IgD-negative memory B cell (primary cell): ENCODE data around the gene ERLEC1. TPM values are rescaled to one million over a fixed set of nuclear protein-coding genes. Genes with fewer than 3 reads are reported as not detected.
"Not testable (repeated sequence)": the region's sequence is repeated elsewhere in the genome, so short reads cannot be mapped to it uniquely, and the experiment has no call there.

Experiments used
- H3K27ac Mint-ChIP-seq, 3 donors: one replicate each; pipeline ENCODE4 v1.8.0; 2020 to 2022; ENCODE audit warnings: mild to moderate bottlenecking in 3 of 3, mixed read lengths in 3 of 3, moderate library complexity in 1 of 3
- H3K27me3 Mint-ChIP-seq: one replicate; pipeline ENCODE4 v1.8.0; 2021; ENCODE audit warnings: mixed read lengths
- H3K36me3 Mint-ChIP-seq: one replicate; pipeline ENCODE4 v1.8.0; 2020; ENCODE audit warnings: mild to moderate bottlenecking, mixed read lengths
- H3K4me1 Mint-ChIP-seq, 3 donors: one replicate each; pipeline ENCODE4 v1.8.0; 2020 to 2022; ENCODE audit warnings: mixed read lengths in 3 of 3, mild to moderate bottlenecking in 1 of 3
- H3K4me3 Mint-ChIP-seq, 4 donors: one replicate each; pipeline ENCODE4 v1.8.0; 2020 to 2022; ENCODE audit warnings: mild to moderate bottlenecking in 4 of 4, mixed read lengths in 4 of 4, moderate library complexity in 3 of 4
- H3K9me3 Mint-ChIP-seq, 3 donors: one replicate each; pipeline ENCODE4 v1.8.0; 2020 to 2021; ENCODE audit warnings: mixed read lengths in 3 of 3, mild to moderate bottlenecking in 1 of 3
- polyA plus RNA-seq: library from polyadenylated mRNA; unstranded; fragments of 300-500 nt; fragmentation: Illumina TruSeq; gene quantifications from one replicate; pipeline ENCODE4 v1.2.3, GENCODE V29; 2021

ERLEC1 gene, protein sequence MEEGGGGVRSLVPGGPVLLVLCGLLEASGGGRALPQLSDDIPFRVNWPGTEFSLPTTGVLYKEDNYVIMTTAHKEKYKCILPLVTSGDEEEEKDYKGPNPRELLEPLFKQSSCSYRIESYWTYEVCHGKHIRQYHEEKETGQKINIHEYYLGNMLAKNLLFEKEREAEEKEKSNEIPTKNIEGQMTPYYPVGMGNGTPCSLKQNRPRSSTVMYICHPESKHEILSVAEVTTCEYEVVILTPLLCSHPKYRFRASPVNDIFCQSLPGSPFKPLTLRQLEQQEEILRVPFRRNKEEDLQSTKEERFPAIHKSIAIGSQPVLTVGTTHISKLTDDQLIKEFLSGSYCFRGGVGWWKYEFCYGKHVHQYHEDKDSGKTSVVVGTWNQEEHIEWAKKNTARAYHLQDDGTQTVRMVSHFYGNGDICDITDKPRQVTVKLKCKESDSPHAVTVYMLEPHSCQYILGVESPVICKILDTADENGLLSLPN
- polyA plus RNA-seq = 23.7 TPM

DNA sequence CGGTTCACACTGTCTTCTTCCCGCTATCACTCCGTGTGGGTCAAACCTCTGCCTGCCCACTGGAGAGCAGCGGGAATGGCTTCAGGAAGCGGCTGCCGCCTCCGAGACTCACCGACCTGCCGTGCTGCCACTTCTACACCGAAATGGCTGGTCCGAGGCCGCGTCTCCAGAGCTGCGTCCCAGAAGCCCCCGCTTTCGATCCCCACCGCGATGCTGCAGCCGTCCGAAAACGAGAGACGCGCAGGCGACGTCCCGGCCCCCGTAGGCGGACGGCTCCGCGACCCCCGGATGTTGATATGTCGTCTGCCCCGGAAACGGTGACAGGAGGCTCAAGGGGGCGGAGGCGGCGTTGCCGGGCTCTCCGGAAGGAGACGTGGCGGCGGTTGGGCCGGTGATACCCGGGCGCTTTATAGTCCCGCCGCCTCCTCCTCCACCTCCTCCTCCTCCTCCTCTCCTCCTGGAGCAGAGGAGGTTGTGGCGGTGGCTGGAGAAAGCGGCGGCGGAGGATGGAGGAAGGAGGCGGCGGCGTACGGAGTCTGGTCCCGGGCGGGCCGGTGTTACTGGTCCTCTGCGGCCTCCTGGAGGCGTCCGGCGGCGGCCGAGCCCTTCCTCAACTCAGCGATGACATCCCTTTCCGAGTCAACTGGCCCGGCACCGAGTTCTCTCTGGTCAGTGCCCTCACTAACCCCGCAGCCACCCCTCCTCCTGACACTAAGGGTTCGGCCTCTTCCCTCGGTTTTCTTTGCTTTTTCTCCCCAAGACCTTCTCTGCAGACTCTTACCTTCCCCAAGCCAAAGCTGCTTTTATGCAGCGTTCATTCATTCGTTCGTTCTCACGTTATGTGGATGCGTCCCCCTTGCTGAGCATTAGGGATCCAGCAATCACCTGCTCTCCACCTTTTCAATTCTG lies at the start of gene ERLEC1, which contains the start of gene ASB3:
Gene ERLEC1, plus strand, starts transcription at position 340 of the 909 bp plus-strand sequence. Its CDS starts 167 bp downstream, at position 507.
Gene ASB3, minus strand, starts transcription at position 249 of the 909 bp plus-strand sequence. CDS start 21,381 bp downstream, outside the sequence.
- peaks cover 39 to 45% (median 43%) of the 10 kb centered on the region in 3 donors for H3K4me1 Mint-ChIP-seq
- H3K27me3 Mint-ChIP-seq = no peaks in the 10 kb centered on the region
- H3K9me3 Mint-ChIP-seq = no peaks in the 10 kb centered on the region
- no peaks in the 10 kb centered on the region for H3K36me3 Mint-ChIP-seq
- H3K4me3 Mint-ChIP-seq = peak within 1 kb of the TSS; percentile 96 to 98 (median 96)
- peak within 1 kb of the TSS; percentile 90 to 98 (median 96) for H3K27ac Mint-ChIP-seq

DNA sequence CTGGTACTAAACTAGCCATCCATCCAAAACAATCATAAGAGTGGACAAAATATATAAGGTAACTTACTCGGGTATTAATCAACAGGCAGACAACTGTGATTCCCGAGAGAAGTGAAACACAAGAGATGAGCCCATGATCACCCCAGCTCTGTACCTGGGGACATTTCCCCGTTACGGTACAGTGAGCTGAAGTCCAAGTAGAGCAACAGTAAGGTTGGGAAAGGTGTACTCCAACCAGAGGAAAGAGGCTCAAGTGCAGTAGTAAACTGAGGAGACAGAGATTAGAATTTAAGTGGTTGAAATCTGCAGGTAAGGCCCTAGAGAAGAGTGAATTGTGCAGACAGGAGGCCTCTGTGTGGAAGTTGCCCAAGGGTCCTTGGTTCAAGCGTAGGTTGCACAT lies 49.8 kb upstream of the ERLEC1 start:
- peaks cover 0 to 1% (median 0%) of the 10 kb centered on the region in 3 donors for H3K9me3 Mint-ChIP-seq
- H3K36me3 Mint-ChIP-seq = peaks cover 10% of the 10 kb centered on the region
- H3K4me1 Mint-ChIP-seq = peaks cover 4 to 12% (median 5%) of the 10 kb centered on the region in 3 donors
- peak overlapping the region in 1 of 3 donors; percentile 89 for H3K27ac Mint-ChIP-seq
- H3K4me3 Mint-ChIP-seq = no peak overlapping the region
- H3K27me3 Mint-ChIP-seq = no peaks in the 10 kb centered on the region

DNA sequence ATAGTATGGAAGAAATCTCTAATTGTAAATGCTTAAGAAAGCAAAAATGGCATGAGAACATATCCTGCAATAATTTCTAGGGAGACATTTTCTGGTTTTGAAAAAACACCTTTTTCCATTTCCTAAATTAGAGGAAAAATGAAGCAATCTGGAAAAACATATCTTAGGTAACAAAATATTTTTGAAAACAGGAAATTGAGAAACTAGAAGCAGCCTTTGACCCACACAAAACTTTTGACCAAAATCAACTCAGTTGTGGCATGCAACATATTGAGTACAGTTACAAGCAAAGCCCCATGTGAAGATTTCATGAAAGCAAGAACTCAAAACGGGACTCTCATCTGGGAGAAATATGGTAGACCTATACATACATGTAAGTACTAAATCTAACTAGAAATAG lies 47.8 kb upstream of the ERLEC1 start:
- Mint-ChIP-seq H3K4me1 (peaks cover 0 to 18% (median 5%) of the 10 kb centered on the region in 3 donors), H3K36me3 (peaks cover 18% of the 10 kb centered on the region), H3K27me3 (no peaks in the 10 kb centered on the region), H3K9me3 (peaks cover 0 to 1% (median 0%) of the 10 kb centered on the region in 3 donors), H3K27ac (no peak overlapping the region), H3K4me3 (no peak overlapping the region)

DNA sequence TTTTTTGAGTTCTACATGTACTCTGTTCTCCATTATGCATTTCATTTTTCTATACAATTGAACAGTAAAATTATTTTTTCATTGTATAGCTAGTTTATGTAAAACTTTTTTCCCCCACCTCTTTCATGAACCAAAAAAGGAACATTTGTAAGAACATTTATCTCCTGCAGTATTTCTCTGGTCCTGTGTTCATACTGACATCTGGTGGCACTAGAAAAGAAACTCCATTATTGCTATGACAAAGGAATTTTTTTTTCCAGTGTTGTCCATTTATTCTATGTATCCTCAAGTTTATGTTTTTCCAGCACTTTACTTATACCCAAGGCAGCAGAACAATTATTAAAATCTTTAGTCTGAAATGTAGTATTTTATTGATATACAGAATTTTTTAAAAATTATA lies 46.7 kb upstream of the ERLEC1 start:
- Mint-ChIP-seq H3K27me3 (no peaks in the 10 kb centered on the region), H3K27ac (no peak overlapping the region), H3K4me3 (no peak overlapping the region), H3K36me3 (peaks cover 16% of the 10 kb centered on the region), H3K4me1 (peaks cover 0 to 16% (median 2%) of the 10 kb centered on the region in 3 donors), H3K9me3 (peaks cover 0 to 1% (median 0%) of the 10 kb centered on the region in 3 donors)

DNA sequence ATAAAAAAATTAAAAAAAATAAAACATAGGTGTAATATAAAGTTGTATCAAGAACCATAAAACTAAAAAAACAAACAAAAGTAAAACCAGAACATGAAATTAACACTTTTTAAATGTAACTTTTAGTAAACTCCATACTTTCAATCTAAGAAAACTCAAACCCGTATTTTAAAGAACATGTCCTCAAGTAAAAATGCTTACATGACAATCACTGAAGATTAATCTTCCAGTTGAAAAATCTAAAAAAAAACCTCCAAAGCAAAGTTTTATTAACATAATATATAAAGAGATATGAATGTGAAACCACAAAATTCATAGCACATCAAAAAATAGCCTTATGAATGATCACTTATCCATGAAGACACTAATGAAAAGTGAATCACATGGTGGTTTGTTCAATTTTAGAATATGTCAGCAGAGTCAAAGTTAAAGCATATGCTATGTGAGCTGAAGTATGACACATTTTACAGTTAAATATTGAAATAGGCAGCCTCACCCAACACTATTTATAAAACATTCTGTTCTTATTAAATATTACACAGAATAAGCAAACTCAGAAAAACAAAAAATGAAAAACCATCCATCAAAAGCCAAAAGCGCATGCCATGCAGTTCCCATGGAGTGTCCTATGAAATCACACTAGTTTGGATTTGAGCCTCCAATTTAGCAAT lies 42.3 kb upstream of the ERLEC1 start:
- peaks cover 0 to 13% (median 0%) of the 10 kb centered on the region in 3 donors for H3K4me1 Mint-ChIP-seq
- H3K36me3 Mint-ChIP-seq = peaks cover 29% of the 10 kb centered on the region
- H3K4me3 Mint-ChIP-seq = no peak overlapping the region
- no peak overlapping the region for H3K27ac Mint-ChIP-seq
- H3K9me3 Mint-ChIP-seq = no peaks in the 10 kb centered on the region
- no peaks in the 10 kb centered on the region for H3K27me3 Mint-ChIP-seq

DNA sequence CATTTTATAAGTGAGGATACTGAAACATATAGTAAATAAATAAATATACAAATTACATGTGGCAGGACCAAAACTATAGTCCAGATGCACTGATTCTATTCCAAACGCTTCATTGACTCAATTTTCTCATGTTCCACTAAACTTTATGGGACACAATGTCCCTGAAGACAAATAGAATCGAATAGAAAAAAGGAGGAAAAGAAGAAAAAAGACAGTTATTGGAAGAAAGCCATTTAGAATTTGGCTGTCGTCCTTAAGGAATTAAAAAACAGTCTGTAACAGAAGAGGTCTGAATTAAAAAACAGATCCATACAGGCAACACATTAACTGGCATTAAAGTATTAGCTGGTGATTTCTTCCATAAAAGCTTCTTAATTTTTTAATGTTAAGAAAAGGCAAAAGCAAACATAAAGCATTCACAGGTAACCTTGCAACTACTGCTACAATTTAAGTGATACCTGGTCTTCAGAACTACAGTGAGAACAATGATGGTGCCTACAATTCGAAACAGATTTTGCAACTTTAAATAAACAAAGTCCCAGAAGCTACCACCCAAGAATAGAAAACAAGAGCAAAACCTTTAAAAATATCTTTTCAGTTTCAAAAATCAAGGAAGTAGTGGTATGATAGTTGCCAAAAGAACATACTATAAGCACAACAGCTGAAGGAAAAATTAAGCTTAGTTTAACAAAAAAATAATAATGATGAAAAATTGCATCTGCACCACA lies 36.6 kb upstream of the ERLEC1 start:
- no peak overlapping the region for H3K27ac Mint-ChIP-seq

DNA sequence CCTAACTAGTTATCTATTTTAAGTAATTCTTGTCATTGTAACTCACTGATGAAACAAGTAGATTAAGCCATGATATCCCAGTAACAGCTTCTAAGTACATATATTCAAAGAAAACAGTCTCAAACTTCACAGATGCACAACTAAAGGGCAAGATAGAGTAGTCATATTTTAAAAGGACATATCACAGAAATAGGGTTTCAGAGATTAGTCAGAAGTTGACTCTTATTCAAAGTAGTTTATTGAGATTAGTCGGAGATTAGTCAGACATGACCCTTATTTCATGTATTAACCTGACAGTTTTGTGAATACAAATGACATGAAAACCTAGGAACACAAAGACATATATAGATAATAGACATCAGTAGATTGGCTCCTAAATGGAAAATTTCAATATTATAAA lies 35.1 kb upstream of the ERLEC1 start:
- H3K4me1 Mint-ChIP-seq = peaks cover 1 to 5% (median 4%) of the 10 kb centered on the region in 3 donors
- no peaks in the 10 kb centered on the region for H3K9me3 Mint-ChIP-seq
- no peak overlapping the region for H3K4me3 Mint-ChIP-seq
- no peak overlapping the region for H3K27ac Mint-ChIP-seq
- H3K27me3 Mint-ChIP-seq = no peaks in the 10 kb centered on the region
- peaks cover 21% of the 10 kb centered on the region for H3K36me3 Mint-ChIP-seq

More for the DNA sequence above, 36.6 kb upstream of the ERLEC1 start:
- H3K4me1 Mint-ChIP-seq = peaks cover 1 to 5% (median 4%) of the 10 kb centered on the region in 3 donors
- H3K9me3 Mint-ChIP-seq = no peaks in the 10 kb centered on the region
- peak overlapping the region in 1 of 4 donors; percentile 14 for H3K4me3 Mint-ChIP-seq
- peaks cover 20% of the 10 kb centered on the region for H3K36me3 Mint-ChIP-seq
- H3K27me3 Mint-ChIP-seq = no peaks in the 10 kb centered on the region

DNA sequence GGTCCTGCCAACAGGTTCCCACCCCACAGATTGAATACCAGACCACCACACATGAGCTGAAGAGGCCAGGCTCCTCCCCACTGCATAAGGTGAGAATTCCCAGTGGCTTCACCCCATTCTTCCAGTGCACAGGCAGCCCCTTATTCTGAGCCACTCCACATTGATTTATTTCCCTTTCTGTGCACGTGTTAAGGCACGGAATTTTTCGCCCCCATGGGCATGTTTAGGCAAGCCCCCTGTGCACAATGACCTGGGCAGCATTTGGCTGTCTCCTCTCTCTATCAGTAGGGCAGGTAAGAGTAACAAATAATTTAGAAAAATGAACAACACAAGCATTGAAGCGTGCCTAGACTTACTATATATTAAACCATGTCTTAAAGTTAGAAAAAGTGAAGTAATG lies 34.5 kb upstream of the ERLEC1 start:
- Mint-ChIP-seq H3K9me3 (no peaks in the 10 kb centered on the region), H3K4me1 (peaks cover 1 to 5% (median 4%) of the 10 kb centered on the region in 3 donors), H3K27ac (no peak overlapping the region), H3K27me3 (no peaks in the 10 kb centered on the region), H3K4me3 (no peak overlapping the region), H3K36me3 (peaks cover 24% of the 10 kb centered on the region)

DNA sequence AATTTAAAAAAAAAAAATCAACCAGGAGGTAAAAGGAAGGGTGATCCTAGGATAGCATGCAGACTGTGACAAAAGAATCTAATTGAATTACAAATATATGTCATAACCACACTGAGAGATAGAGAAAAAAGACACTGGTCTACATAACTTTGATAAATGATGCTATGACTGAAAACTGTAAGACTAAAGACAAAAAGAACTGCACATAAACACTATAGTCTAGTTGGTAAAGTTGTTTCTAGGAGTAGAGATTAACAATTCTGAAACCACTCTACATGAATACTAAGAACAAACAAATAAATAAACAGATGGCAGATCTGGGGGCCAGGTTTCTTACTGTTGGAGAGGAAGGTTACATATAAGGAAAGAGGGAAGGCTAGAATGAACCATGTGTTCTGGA lies 33.8 kb upstream of the ERLEC1 start:
- no peaks in the 10 kb centered on the region for H3K9me3 Mint-ChIP-seq

DNA sequence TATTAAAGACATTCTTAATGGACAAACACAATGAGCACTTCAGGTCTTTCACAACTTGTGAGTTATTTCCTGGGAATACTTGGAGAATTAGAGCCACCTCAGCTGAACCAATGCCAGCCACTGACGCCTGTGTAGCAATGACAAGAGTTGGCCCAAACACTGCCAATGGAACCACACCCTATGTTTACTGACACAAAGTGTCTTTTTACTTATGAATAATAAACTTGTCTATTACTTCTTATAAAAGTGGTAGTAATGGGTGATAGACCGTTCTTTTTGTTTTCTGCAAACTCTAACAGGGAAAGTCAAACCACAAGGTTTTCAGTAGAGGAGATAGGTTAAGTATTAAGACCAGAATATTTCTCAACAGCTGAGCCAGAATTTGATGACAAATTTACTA lies 31.7 kb upstream of the ERLEC1 start:
- peaks cover 14% of the 10 kb centered on the region for H3K36me3 Mint-ChIP-seq
- no peaks in the 10 kb centered on the region for H3K27me3 Mint-ChIP-seq
- no peak overlapping the region for H3K27ac Mint-ChIP-seq
- peaks cover 1 to 5% (median 4%) of the 10 kb centered on the region in 3 donors for H3K4me1 Mint-ChIP-seq
- H3K9me3 Mint-ChIP-seq = no peaks in the 10 kb centered on the region
- H3K4me3 Mint-ChIP-seq = no peak overlapping the region

More for the DNA sequence above, 33.8 kb upstream of the ERLEC1 start:
- peaks cover 1 to 5% (median 4%) of the 10 kb centered on the region in 3 donors for H3K4me1 Mint-ChIP-seq
- peaks cover 26% of the 10 kb centered on the region for H3K36me3 Mint-ChIP-seq
- no peak overlapping the region for H3K4me3 Mint-ChIP-seq
- no peaks in the 10 kb centered on the region for H3K27me3 Mint-ChIP-seq
- H3K27ac Mint-ChIP-seq = no peak overlapping the region

DNA sequence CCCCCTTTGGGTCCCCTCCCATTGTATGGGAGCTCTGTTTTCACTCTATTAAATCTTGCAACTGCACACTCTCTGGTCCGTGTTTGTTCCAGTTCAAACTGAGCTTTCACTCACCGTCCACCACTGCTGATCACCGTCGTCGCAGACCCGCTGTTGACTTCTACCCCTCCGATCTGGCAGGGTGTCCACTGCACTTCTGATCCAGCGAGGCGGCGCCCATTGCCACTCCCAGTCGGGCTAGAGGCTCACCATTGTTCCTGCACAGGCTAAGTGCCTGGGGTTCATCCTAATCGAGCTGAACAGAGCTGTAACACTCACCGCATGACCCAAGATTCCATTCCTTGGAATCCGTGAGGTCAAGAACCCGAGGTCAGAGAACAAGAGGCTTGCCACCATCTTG lies 30.2 kb upstream of the ERLEC1 start:
- no peaks in the 10 kb centered on the region for H3K27me3 Mint-ChIP-seq
- H3K27ac Mint-ChIP-seq = no peak overlapping the region
- H3K36me3 Mint-ChIP-seq = peaks cover 14% of the 10 kb centered on the region
- no peaks in the 10 kb centered on the region for H3K9me3 Mint-ChIP-seq
- no peak overlapping the region for H3K4me3 Mint-ChIP-seq
- peaks cover 0 to 5% (median 4%) of the 10 kb centered on the region in 3 donors for H3K4me1 Mint-ChIP-seq

DNA sequence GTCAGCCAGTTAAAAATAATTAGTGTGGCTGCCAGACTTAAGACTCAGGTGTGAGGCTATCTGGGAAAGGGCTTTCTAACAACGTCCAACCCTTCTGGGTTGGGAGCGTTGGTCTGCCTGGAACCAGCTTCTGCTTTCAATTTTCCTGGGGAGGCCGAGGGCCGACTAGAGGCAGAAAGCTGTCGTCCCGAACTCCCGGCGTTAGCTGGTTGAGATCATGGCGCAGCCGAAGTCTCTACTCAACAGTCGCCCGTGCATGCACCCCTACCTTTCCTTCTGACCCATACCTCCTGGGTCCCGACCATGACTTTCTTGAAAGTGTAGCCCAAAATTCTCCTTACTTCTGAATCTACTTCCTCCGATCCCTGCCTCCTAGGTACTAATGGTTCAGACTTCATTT lies 29.6 kb upstream of the ERLEC1 start:
- H3K27me3 Mint-ChIP-seq, H3K9me3 Mint-ChIP-seq, H3K27ac Mint-ChIP-seq, H3K4me3 Mint-ChIP-seq, H3K4me1 Mint-ChIP-seq: not testable (repeated sequence)
- H3K36me3 Mint-ChIP-seq = peaks cover 14% of the 10 kb centered on the region

DNA sequence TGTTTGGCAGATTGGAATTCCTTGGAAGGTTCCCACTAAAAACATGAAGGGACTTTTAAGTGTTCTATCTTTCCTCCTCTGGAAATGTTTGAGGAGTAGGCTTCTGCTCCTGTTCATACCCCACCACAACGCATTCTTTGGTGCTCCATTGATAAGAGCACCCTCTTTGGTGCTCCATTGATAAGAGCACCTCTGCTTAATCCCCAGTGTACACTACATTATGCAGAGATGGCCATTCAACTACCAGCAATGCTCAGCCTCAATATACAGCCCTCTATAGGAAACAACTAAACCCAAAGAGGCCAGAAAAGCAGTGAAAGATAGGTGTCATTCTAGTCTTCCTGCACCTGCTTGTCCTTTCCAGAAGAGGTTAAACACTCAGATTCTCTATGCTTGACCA lies 21.1 kb upstream of the ERLEC1 start:
- Mint-ChIP-seq H3K4me3 (peak overlapping the region in 2 of 4 donors; percentile 13 to 22), H3K27me3 (no peaks in the 10 kb centered on the region)

More for the DNA sequence above, 21.1 kb upstream of the ERLEC1 start:
- Mint-ChIP-seq H3K27ac (peak overlapping the region in 1 of 3 donors; percentile 6), H3K9me3 (no peaks in the 10 kb centered on the region), H3K4me1 (peaks cover 14 to 26% (median 22%) of the 10 kb centered on the region in 3 donors), H3K36me3 (peaks cover 6% of the 10 kb centered on the region)
